ENCODE results near the gene MGAT4A. TPM values are rescaled to one million over a fixed set of nuclear protein-coding genes. Genes with fewer than 3 reads are reported as not detected.

Gene MGAT4A
- total RNA-seq, 1 donor from 2014 or later: 33.5 TPM

DNA sequence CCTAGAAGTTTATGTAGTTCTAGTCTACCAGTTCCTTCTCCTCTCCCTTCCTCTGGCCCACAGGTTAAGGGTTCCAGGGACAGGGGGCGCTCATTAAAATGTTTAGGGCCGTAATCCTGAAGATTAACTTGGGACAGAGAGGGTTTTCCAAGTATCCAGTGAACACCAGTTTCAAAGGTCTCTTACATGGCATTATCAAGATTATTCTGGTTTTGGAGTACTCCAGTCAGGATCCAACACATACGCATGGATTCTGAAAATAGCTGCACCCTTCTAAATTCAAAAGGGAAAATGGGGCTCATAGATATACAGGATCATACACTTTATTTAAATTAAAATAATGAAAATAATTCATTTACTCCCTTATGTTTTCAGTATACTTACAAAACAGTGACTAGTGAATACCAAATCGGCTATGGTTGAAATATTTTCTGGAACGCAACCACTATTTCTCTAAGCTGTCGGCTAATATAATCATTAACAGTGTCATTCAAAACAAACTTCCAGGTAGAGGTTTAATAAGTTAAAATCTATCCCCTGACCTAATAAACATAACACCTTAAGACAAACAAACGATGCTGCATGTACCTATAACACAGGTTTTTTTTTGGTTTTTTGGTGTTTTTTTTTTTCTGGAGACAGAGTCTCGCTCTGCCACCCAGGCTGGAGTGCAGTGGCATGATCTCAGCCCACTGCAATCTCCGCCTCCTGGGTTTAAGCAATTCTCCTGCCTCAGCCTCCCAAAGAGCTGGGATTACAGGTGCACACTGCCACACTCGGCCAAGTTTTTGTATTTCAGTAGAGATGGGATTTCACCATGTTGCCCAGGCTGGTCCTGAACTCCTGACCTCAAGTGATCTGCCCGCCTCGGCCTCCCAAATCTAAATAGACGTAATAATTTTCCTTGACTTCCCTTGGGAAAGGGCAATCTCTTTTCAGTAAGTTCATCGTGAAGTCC, 44.7 kb downstream of the MGAT4A start:
- H3K27ac Mint-ChIP-seq: no peak overlapping the region
- H3K36me3 Mint-ChIP-seq (ENCODE audit: insufficient read depth): peaks cover 3% of the 10 kb centered on the region
- H3K9me3 Mint-ChIP-seq (ENCODE audit: low read depth): no peaks in the 10 kb centered on the region
- H3K4me1 Mint-ChIP-seq (ENCODE audit: low read depth): peaks cover 2% of the 10 kb centered on the region
- H3K27me3 Mint-ChIP-seq: no peaks in the 10 kb centered on the region
- TF ChIP-seq, protein P1, sequence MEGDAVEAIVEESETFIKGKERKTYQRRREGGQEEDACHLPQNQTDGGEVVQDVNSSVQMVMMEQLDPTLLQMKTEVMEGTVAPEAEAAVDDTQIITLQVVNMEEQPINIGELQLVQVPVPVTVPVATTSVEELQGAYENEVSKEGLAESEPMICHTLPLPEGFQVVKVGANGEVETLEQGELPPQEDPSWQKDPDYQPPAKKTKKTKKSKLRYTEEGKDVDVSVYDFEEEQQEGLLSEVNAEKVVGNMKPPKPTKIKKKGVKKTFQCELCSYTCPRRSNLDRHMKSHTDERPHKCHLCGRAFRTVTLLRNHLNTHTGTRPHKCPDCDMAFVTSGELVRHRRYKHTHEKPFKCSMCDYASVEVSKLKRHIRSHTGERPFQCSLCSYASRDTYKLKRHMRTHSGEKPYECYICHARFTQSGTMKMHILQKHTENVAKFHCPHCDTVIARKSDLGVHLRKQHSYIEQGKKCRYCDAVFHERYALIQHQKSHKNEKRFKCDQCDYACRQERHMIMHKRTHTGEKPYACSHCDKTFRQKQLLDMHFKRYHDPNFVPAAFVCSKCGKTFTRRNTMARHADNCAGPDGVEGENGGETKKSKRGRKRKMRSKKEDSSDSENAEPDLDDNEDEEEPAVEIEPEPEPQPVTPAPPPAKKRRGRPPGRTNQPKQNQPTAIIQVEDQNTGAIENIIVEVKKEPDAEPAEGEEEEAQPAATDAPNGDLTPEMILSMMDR (IDR thresholded peaks at IDR 0.05; ENCODE audit: unreplicated experiment): no peak
- no peak overlapping the region for H3K4me3 Mint-ChIP-seq (ENCODE audit: low read depth)
- no peak for DNase-seq (ENCODE audit: low spot score, unreplicated experiment)

DNA sequence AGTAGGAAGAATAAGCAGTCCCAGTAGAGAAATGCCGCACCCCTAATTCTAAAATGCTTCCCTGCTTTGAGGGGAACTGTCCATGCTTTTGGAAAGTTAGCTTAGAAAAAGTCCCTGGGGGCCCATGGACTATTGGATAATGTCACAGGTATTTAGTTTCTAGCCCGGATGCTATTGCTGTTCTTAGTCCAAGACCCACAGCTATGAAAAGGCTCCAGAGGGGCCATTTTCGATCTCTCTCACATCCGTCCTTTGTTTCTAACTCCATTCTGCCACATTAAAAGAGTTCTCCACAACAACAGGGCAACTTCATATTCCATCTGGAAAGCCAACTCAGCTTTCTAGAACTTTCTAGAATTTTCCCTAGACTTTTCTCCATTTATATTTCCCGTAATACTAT, 47.2 kb downstream of the MGAT4A start:
- H3K9me3 Mint-ChIP-seq (ENCODE audit: low read depth): no peaks in the 10 kb centered on the region
- no peak overlapping the region for H3K4me3 Mint-ChIP-seq (ENCODE audit: low read depth)
- H3K27ac Mint-ChIP-seq: no peak overlapping the region
- DNase-seq (ENCODE audit: low spot score, unreplicated experiment): no peak
- TF ChIP-seq, protein P1 (IDR thresholded peaks at IDR 0.05; ENCODE audit: unreplicated experiment): no peak
- H3K4me1 Mint-ChIP-seq (ENCODE audit: low read depth): peaks cover 2% of the 10 kb centered on the region
- H3K27me3 Mint-ChIP-seq: no peaks in the 10 kb centered on the region
- peaks cover 2% of the 10 kb centered on the region for H3K36me3 Mint-ChIP-seq (ENCODE audit: insufficient read depth)

DNA sequence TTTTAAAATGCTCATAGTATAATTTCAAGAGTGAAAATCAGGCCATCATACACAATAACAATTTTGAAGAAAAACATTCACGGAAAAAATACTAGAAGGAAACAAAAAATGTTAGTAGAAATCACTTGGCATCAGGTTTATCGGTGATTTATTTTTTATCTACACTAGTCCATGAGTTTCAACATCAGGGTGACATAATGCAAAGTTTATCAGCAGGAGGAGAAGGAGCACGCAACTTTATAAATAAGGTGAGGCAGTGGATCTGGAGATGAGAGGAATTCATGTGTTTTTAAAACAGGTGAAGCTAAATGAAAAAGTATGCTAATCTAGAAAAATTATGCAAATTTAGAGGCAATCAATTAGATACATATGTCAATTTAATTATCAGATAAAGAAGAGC, 54.2 kb downstream of the MGAT4A start:
- TF ChIP-seq, protein P1 (IDR thresholded peaks at IDR 0.05; ENCODE audit: unreplicated experiment): no peak
- DNase-seq (ENCODE audit: low spot score, unreplicated experiment): no peak
- no peaks in the 10 kb centered on the region for H3K27me3 Mint-ChIP-seq
- H3K9me3 Mint-ChIP-seq (ENCODE audit: low read depth): peaks cover 14% of the 10 kb centered on the region
- no peak overlapping the region for H3K4me3 Mint-ChIP-seq (ENCODE audit: low read depth)
- H3K36me3 Mint-ChIP-seq (ENCODE audit: insufficient read depth): peaks cover 25% of the 10 kb centered on the region
- H3K4me1 Mint-ChIP-seq (ENCODE audit: low read depth): no peaks in the 10 kb centered on the region
- H3K27ac Mint-ChIP-seq: no peak overlapping the region

DNA sequence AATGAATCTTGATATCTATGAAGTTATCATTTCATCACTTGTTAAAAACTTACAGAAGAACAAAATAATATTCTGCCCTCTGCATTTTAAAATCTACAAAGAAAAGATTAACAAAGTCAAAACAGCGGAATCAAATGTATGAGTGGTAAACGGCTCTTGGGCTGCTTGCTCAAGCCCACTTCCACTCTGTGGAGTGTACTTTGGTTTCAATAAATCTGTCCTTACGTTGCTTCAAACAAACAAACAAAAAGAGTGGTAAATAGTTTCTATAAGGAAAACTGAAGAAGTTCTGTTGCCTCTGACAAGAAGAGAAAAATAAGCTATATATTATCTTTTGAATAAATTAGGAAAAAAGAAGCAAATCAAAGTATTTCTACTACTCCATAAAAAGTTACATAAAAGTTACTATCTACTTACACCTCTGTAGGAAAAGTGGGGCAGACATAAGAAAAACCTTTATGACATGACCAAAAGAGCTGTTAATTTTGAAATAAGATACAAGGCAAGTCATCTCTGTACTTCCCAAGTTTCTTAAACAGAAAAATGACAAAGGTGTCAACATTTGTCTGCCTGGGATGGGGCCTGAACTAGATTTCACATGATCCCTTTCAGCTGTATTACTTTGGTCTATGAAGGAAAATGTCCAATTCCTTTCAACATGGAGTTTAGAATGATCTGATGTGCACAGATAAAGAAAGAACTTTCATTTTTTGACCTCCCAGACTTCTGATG, 56.5 kb downstream of the MGAT4A start:
- Mint-ChIP-seq H3K27ac (no peak overlapping the region), H3K4me3 (ENCODE audit: low read depth) (no peak overlapping the region), H3K27me3 (no peaks in the 10 kb centered on the region), H3K36me3 (ENCODE audit: insufficient read depth) (peaks cover 42% of the 10 kb centered on the region), H3K4me1 (ENCODE audit: low read depth) (no peaks in the 10 kb centered on the region), H3K9me3 (ENCODE audit: low read depth) (peaks cover 26% of the 10 kb centered on the region)
- TF ChIP-seq, protein P1 (IDR thresholded peaks at IDR 0.05; ENCODE audit: unreplicated experiment): no peak
- DNase-seq (ENCODE audit: low spot score, unreplicated experiment): no peak

DNA sequence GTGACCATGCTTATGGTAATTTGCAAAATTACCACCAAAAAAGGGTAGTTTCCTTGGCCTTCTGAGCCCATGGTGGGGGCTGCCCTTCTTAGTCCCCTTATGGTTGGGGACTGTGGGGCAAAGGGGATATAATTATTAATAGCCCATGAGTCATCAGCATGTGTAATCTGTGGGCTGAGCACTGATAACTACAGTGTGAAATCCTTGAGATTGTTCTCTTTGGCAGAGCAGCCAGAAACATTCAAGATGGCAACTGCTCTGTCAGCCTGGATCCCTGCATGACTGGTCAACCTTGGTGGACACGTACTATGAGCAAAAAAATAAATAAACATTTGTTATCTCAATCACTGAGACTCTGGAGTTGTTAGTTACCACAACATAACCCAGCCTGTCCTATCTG, 61.3 kb downstream of the MGAT4A start:
- Mint-ChIP-seq H3K4me1 (ENCODE audit: low read depth) (no peaks in the 10 kb centered on the region), H3K27me3 (no peaks in the 10 kb centered on the region), H3K27ac (no peak overlapping the region), H3K4me3 (ENCODE audit: low read depth) (no peak overlapping the region), H3K9me3 (ENCODE audit: low read depth) (peaks cover 23% of the 10 kb centered on the region), H3K36me3 (ENCODE audit: insufficient read depth) (peaks cover 53% of the 10 kb centered on the region)
- no peak for DNase-seq (ENCODE audit: low spot score, unreplicated experiment)
- TF ChIP-seq, protein P1 (IDR thresholded peaks at IDR 0.05; ENCODE audit: unreplicated experiment): no peak

Measured in progenitor cell of endocrine pancreas (in vitro differentiated cells).